ENCODE results near the gene DENND1C. TPM values are rescaled to one million over a fixed set of nuclear protein-coding genes. Genes with fewer than 3 reads are reported as not detected.

The DENND1C gene
- total and polyA plus RNA-seq, 8 donors, result 0.51 to 3.2 (median 1.7) TPM

GRCh38 chr19:6451583-6452222 is 29.9 kb downstream of the DENND1C start:
- intact Hi-C loops (cut with DNase I), result no loop called here
- Histone ChIP-seq H3K27ac (no peak overlapping the region), H3K4me1 (no peaks in the 10 kb centered on the region), H3K36me3 (peaks cover 0 to 16% (median 6%) of the 10 kb centered on the region in 3 donors), H3K27me3 (no peaks in the 10 kb centered on the region), H3K4me3 (no peak overlapping the region), H3K9me3 (no peaks in the 10 kb centered on the region)
- WGBS, 2 donors, result 90 to 93% methylated on average over 6 to 7 of the region's 7 CpGs
- ATAC-seq, result no peak
- no peak for FAIRE-seq
- DNase-seq, result no peak
- no peak for TF ChIP-seq CTCF (IDR thresholded peaks at IDR 0.05)

DNA sequence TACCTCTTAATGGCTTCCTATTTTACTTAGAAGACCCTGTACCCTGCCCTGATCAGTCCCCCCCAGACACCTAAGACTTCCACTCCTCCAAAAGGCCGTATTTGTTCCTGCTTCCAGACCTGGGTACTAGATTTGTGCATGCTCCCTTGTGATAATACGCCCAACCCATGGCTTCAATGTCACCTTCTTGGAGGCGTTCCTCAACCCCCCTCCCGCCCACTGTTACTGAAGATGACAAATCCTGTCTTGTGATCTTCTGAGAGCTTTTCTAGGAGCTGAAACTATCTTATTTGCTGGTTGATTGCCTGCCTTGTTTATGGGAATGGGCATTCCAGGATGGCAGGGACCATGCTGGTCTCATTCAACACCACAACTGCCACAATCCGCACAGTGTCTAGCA is 31.4 kb downstream of the DENND1C start:
- Histone ChIP-seq H3K9me3 (no peaks in the 10 kb centered on the region), H3K27me3 (no peaks in the 10 kb centered on the region), H3K27ac (no peak overlapping the region), H3K4me3 (no peak overlapping the region), H3K4me1 (no peaks in the 10 kb centered on the region), H3K36me3 (peaks cover 0 to 16% (median 6%) of the 10 kb centered on the region in 3 donors)
- ATAC-seq (no peak), DNase-seq (no peak), FAIRE-seq (no peak)
- intact Hi-C loops (cut with DNase I), result no loop called here
- 98 to 99% methylated on average over 5 of the region's 5 CpGs for WGBS, 2 donors
- TF ChIP-seq CTCF (IDR thresholded peaks at IDR 0.05), result no peak

- no peak for ATAC-seq
- no peak for FAIRE-seq
- Histone ChIP-seq H3K27ac (no peak overlapping the region), H3K4me1 (no peaks in the 10 kb centered on the region), H3K36me3 (peaks cover 0 to 3% (median 0%) of the 10 kb centered on the region in 3 donors), H3K9me3 (no peaks in the 10 kb centered on the region), H3K27me3 (no peaks in the 10 kb centered on the region), H3K4me3 (no peak overlapping the region)
- intact Hi-C loops (cut with DNase I), result no loop called here
- TF ChIP-seq CTCF (IDR thresholded peaks at IDR 0.05), result no peak
- WGBS, 2 donors, result 94 to 99% methylated on average over 3 of the region's 3 CpGs
- DNase-seq, result no peak
These were observed 33.5 kb downstream of the DENND1C start for GRCh38 chr19:6448045-6448444.

- no peaks in the 10 kb centered on the region for H3K27me3 ChIP-seq
- FAIRE-seq, result no peak
- H3K36me3 ChIP-seq, result peaks cover 0 to 1% (median 0%) of the 10 kb centered on the region in 3 donors
- no peaks in the 10 kb centered on the region for H3K9me3 ChIP-seq
- H3K4me1 ChIP-seq, result no peaks in the 10 kb centered on the region
- no peak for TF ChIP-seq CTCF (IDR thresholded peaks at IDR 0.05)
- DNase-seq, result no peak
- intact Hi-C loops (cut with DNase I), result no loop called here
- ATAC-seq, result no peak
- no peak overlapping the region for H3K27ac ChIP-seq
- 98 to 99% methylated on average over 3 of the region's 3 CpGs for WGBS, 2 donors
- H3K4me3 ChIP-seq, result no peak overlapping the region
These were observed 35.1 kb downstream of the DENND1C start for GRCh38 chr19:6446452-6446851.

DNA sequence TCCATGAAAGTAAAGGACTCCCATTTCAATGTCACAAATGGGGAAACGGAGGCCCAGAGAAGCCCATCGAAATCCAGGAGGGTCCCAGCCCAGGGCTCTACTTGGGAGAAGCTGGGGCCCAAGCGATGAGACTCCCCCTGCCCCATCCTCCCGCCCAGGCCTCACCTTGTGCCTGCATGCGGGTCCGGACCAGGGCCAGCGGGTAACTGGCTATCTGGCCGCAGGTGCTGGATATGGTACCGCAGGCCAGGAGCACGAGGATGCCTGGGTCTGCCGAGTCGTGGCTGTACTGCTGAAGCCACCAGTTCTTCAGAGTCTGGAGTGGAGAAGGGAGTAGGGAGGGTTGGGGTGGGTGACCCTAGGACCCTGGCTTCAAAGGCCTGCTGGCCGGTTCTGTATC is 37.6 kb downstream of the DENND1C start:
- Histone ChIP-seq H3K27ac (no peak overlapping the region), H3K4me1 (no peaks in the 10 kb centered on the region), H3K36me3 (no peaks in the 10 kb centered on the region), H3K4me3 (no peak overlapping the region), H3K9me3 (no peaks in the 10 kb centered on the region), H3K27me3 (no peaks in the 10 kb centered on the region)
- 85 to 89% methylated on average over 13 of the region's 13 CpGs for WGBS, 2 donors
- FAIRE-seq, result no peak
- TF ChIP-seq CTCF (IDR thresholded peaks at IDR 0.05), result no peak
- no peak for ATAC-seq
- intact Hi-C loops (cut with DNase I), result no loop called here
- no peak for DNase-seq
